Upper lobe of left lung (tissue), 4 donors: ENCODE results near the gene RTTN.

Source experiments
- CTCF ChIP-seq, 6 experiments: fragments of 450-650 bp in 4 of 6; fragments of 200-600 bp in 2 of 6; sonication (generic) in 2 of 6; IDR thresholded peaks; one replicate each; pipeline ENCODE4 v1.5.1; 2016 to 2019; ENCODE audit warnings: antibody characterized with exemption in 6 of 6
- POLR2A ChIP-seq, 4 donors: fragments of 450-650 bp; IDR thresholded peaks; one replicate each; pipeline ENCODE4 v1.5.1; 2016 to 2017; ENCODE audit warnings: antibody characterized with exemption in 4 of 4, mild to moderate bottlenecking in 2 of 4

DNA sequence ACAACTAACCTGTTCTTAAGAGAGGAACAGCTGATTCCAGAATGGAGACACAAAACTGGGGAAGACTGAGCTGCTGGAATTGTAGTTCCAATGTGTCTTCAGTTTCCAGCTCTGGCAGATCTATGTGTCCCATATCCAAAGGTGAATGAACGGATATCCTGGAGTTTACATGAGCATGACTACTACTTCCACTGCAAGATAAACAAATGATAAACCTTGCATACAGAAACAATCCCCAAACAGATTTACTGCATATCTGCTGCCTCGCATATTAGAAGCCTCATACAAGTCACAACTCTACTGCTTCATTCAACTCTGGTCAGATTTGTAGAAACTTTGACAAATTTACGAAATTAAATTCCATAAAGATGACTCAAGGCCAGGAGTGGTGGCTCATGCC, 15.0 kb downstream of the RTTN start:
- TF ChIP-seq POLR2A (IDR thresholded peaks at IDR 0.05) (no peak), CTCF (IDR thresholded peaks at IDR 0.05) (no peak)
